ENCODE results near the gene FARSA.
"Not testable (repeated sequence)": the region's sequence is repeated elsewhere in the genome, so short reads cannot be mapped to it uniquely, and the experiment has no call there.

The FARSA gene

DNA sequence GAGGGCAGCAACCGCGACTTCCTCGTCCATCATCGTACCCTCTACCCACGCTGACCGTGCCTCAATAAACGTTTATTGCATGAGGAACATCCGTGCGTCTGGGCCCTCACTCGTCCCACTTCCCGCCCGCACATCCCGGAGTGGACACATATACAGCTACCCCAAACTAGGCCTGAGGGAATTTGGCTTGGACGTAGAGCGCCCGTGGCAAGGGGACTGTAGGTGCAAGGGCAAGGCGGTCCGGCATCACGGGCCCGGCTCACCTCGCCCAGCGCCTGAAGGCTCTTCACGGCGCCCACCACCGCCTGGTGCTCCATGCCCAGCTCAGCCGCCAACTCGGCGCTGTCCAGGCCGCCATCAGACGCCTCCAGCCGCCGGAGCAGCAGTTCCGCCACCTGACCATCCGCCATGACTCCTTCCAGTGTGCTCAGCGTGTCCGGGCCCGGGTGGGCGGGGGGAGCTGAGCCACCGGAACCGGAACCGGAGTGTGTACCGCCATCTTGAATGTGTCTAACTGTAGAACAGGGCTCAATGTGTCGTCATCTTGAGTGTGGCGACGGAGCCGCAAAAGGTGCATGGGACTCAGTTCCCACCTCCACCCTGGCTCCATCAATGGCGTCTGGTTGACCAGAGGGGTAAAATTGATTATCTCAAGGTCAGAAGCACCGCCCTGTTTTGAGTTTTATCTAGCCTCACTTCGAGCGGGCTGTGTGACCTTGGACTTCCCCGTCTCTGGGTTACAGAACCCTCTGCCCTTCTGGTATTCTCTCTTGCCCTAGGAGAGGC is at the start of gene FARSA:
FARSA (minus strand) TSS at position 425 of the 786 bp plus-strand sequence; CDS start at position 410, 15 bp downstream.
- DNase-seq (ENCODE audit: low read depth in 1 of 2, low spot score in 1 of 2), result peak; percentile 73 to 79

GRCh38 chr19:12983091-12983490 is 49.6 kb upstream of the FARSA start:
- DNase-seq (ENCODE audit: low read depth in 1 of 2, low spot score in 1 of 2), result no peak

- no peak for DNase-seq (ENCODE audit: low read depth in 1 of 2, low spot score in 1 of 2)
These were observed 49.1 kb upstream of the FARSA start for GRCh38 chr19:12982648-12983047.

- no peak for DNase-seq (ENCODE audit: low read depth in 1 of 2, low spot score in 1 of 2)
These were observed 46.5 kb upstream of the FARSA start for GRCh38 chr19:12979974-12980373.

DNA sequence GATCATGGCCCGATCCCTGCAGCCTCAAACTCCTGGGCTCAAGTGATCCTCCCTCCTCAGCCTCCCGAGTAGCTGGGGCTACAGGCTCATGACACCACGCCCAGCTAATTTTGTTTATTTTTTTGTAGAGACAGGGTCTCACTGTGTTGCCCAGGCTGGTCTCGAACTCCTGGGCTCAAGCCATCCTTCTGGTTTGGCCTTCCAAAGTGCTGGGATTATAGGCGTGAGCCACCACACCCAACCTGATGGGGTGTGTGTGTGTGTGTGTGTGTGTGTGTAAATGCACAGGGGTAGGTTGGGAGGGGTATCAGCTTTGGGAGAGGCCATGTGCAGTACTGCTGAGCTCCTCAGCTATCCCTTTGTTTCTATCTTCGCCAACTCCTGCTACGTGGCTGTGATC is 42.6 kb upstream of the FARSA start:
- not testable (repeated sequence) for DNase-seq (ENCODE audit: low read depth in 1 of 2, low spot score in 1 of 2)

- no peak for DNase-seq (ENCODE audit: low read depth in 1 of 2, low spot score in 1 of 2)
These were observed 41.8 kb upstream of the FARSA start for GRCh38 chr19:12975221-12975741.

DNA sequence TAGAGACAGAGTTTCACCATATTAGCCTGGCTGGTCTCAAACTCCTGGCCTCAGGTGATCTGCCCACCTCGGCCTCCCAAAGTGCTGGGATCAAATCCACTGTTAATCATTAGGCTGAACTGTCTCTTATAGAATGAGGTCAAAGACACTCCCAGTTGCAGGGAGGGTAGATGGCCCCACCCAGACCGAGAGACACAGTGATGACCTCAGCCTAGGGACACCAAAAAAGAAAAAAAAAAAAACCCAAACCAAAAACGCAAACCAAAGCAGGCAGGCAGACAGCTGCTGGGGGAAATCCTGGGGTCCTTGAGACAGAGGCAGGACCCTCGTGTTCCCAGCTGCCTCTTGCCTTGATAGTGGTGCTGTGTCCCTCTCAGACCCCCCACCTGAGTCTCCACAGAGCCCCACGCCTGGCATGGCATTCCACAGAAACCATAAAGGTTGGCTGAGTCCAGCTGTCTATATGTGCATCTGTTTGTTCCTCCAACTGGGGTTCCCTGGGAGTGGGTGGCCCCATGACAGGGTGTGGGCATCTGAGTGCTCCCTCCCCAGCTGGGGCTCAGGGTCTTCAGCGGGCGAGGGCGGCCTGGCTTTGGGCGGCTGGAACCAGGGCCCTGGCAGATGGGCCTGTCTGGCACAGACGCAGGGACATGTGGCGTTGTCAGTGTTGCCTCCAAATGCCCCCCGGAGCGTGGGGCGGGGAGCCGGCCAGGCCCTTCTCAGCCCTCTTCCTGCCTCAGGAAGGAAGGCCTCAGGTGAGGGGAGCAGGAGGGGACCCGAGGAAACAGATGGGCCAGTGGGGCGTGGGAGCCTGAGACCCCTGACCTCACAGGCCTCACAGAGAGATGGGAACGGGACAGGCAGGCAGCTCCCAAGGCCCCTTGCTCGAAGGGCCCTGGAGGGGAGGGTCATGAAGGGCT is 41.0 kb upstream of the FARSA start:
- DNase-seq (ENCODE audit: low read depth in 1 of 2, low spot score in 1 of 2), result no peak

DNA sequence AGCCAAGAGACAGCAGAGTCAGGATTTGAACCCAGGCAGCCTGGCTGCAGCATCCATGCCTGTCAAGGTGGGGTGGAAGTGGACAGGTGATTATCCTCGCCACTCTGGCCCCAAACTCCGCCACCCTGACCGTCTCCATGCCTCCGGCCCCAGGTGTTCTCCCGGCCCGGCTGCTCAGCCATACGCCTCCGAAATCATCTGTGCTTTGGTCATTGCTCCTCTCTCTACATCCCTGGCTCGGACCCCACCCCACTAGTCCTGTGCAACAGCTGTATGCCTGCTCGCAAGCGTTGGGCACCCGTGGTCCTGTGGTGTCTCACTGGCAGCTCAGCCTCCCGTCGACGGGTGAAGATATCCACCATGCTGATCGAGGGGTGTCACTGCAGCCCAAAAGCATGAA is 39.7 kb upstream of the FARSA start:
- no peak for DNase-seq (ENCODE audit: low read depth in 1 of 2, low spot score in 1 of 2)

DNA sequence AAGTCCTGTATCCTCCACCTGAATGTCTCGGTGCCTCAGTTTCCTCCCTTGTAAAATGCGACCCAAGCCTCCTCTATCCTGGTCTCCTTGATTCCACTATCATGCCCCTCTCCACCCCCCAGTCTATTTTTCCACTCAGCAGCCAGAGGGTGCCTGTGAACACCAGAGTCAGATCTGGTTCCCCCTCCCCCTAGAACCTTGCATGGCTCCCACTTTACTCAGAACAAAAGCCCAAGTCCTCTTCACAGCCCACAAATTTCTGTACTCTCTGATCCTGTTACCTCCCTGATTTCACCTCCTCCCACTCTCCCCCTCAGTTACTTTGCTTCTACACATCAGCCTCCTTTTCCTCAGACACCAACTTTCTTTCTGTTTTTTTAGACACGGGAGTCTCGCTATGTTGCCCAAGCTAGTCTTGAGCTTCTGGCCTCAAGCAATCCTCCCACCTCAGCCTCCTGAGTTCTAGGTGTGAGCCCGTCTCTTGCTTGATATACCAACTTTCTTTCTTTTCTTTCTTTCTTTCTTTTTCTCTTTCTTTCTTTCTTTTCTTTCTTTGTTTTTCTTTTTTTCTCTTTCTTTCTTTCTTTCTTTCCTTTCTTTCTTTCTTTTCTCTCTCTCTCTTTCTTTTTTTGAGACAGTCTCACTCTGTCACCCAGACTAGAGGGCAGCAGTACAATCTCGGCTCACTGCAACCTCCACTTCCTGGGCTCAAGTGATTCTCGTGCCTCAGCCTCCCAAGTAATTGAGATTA is 36.7 kb upstream of the FARSA start:
- DNase-seq (ENCODE audit: low read depth in 1 of 2, low spot score in 1 of 2), result no peak

DNA sequence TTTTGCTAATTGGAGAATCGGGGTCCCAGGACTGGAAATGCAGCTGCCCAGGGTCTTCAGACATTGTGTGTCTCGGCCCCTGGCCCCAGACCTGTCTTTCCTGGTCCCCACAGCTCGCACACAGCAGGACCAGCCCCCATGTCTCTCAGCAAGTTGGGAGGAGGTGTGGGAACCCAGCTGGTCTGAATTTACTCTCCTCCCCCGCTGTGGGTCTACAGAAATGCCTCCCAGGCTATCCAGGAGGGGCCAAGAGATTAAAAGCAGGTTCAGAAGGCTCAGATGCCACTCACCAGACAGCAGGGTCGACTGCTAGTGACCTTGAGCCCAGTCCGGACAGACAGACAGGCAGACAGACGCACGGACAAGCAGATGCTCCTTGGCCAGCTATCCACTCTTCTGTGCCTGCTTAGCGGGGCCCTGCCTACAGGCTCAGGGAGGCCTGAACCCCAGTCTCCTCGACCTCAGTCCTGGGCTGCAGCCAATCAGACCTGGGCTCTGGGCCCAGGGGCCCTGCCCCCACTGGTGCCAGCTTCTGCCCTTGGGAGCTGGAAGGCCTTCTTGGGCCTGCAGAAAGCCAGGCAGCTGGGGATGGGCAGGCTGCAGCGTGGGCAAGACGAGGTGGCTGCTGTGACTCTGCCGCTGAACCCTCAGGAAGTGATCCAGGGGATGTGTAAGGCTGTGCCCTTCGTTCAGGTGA is 35.9 kb upstream of the FARSA start, which contains the start of gene DAND5:
DAND5 (plus strand) TSS at position 285 of the 697 bp plus-strand sequence; CDS start at position 370, 85 bp downstream.
- no peak for DNase-seq (ENCODE audit: low read depth in 1 of 2, low spot score in 1 of 2)

DNA sequence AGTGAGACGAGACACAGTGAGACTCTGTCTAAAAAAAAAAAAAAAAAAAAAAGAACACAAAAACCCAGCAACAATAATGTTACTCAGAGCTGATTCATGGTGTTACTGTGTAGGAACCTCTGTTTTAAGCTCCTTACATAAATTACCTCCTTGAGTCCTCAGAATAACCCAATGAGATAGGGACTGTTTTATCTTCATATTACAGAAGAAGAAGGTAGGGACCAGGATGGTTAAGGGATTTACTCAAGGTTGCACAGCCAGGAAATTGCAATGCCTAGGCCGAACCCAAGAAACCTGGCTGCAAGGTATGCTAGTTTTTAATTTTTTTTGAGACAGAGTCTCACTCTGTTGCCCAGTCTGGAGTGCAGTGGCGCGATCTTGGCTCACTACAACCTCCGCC is 34.4 kb upstream of the FARSA start:
- DNase-seq (ENCODE audit: low read depth in 1 of 2, low spot score in 1 of 2), result no peak

- no peak for DNase-seq (ENCODE audit: low read depth in 1 of 2, low spot score in 1 of 2)
These were observed 32.3 kb upstream of the FARSA start for GRCh38 chr19:12965812-12966135.

GRCh38 chr19:12965017-12965811 is 31.7 kb upstream of the FARSA start:
- DNase-seq (ENCODE audit: low read depth in 1 of 2, low spot score in 1 of 2), result peak; percentile 66 to 78

DNA sequence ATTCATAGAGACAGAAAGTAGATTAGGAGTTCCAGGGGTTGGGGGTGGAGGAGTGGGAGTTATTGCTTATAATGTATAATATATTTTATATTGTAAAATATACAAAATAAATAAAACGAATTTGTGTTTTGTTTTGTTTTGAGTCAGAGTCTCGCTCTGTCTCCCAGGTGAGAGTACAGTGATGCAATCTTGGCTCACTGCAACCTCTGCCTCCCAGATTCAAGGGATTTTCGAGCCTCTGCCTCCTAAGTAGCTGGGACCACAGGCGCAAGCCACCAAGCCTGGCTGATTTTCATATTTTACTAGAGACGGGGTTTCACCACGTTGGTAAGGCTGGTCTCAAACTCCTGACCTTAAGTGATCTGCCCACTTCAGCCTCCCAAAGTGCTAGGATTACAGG is 26.0 kb upstream of the FARSA start:
- no peak for DNase-seq (ENCODE audit: low read depth in 1 of 2, low spot score in 1 of 2)

- DNase-seq (ENCODE audit: low read depth in 1 of 2, low spot score in 1 of 2), result not testable (repeated sequence)
These were observed 24.0 kb upstream of the FARSA start for GRCh38 chr19:12957389-12957952.

DNA sequence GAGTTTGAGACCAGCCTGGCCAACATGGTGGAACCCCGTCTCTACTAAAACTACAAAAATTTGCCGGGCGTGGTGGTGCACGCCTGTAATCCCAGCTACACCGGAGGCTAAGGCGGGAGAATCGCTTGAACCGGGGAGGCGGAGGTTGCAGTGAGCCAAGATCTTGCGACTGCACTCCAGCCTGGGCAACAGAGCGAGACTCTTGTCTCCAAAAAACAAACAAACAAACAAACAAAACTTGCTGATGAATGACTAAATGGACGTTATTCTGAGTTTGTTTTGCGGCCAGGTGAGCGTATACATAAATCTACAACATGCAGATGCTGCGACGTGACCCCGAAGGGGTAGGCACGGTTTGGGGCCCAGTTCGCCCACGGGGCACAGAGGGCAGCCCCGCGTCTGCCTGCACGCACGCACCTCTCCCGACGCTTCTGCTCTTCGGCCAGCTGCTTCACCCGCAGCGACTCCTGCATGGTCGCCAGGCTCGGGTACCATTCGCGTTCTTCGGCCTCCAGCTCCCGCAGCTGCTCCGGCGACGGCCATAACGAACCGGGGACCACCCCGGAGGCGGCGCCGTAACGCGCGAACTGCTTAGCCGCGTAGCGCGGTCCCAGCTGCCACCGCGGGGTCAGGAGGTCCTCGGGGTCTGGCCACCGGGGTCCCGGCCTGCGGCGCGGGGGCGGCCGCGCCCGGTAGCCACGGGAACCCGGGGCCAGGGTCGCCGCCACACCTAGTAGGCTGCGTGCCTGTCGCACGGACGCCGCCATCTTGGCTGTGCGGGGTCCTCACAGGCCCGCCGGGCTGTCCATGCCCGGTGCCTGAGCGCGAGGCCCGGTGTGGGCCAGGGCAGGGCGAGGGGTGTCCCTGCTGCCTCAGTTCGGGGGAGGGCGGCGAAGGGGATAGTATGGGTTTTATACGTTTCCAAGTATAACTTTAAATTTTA is 23.2 kb upstream of the FARSA start, which contains the start of gene GADD45GIP1:
GADD45GIP1 (minus strand) TSS at position 778 of the 943 bp plus-strand sequence; CDS start at position 767, 11 bp downstream.
- DNase-seq (ENCODE audit: low read depth in 1 of 2, low spot score in 1 of 2), result peak; percentile 68 to 83

GRCh38 chr19:12955996-12956395 is 22.5 kb upstream of the FARSA start:
- no peak for DNase-seq (ENCODE audit: low read depth in 1 of 2, low spot score in 1 of 2)

DNA sequence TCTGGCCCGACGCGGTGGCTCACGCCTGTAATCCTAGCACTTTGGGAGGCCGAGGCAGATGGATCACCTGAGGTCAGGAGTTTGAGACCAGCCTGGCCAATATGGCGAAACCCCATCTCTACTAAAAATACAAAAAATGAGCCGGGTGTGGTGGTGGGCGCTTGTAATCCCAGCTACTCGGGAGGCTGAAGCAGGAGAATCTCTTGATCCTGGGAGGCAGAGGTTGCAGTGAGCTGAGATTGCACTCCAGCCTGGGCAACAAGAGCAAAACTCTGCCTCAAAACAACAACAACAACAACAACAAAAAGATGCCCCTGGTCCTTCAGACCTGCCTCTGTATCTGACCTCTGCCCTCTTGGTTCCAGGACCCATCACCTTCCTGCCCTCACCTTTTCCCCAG is 22.1 kb upstream of the FARSA start:
- DNase-seq (ENCODE audit: low read depth in 1 of 2, low spot score in 1 of 2), result not testable (repeated sequence)
